Panc1 (cell line): ENCODE measurements around the gene GPR32.
A peak's percentile ranks its signal among the peaks of the same experiment; 100 is the strongest.

ENCODE experiments used
- POLR2AphosphoS5 ChIP-seq: IDR thresholded peaks from 2 replicates; pipeline ENCODE4 v1.6.1; 2012; ENCODE audit warnings: mild to moderate bottlenecking, low read depth, low read length, moderate library complexity
- TF ChIP-seq, protein P1 (sequence below): fragments of 450-650 bp; IDR thresholded peaks from 2 replicates; pipeline ENCODE4 v1.5.1; 2017; ENCODE audit warnings: mild to moderate bottlenecking

DNA sequence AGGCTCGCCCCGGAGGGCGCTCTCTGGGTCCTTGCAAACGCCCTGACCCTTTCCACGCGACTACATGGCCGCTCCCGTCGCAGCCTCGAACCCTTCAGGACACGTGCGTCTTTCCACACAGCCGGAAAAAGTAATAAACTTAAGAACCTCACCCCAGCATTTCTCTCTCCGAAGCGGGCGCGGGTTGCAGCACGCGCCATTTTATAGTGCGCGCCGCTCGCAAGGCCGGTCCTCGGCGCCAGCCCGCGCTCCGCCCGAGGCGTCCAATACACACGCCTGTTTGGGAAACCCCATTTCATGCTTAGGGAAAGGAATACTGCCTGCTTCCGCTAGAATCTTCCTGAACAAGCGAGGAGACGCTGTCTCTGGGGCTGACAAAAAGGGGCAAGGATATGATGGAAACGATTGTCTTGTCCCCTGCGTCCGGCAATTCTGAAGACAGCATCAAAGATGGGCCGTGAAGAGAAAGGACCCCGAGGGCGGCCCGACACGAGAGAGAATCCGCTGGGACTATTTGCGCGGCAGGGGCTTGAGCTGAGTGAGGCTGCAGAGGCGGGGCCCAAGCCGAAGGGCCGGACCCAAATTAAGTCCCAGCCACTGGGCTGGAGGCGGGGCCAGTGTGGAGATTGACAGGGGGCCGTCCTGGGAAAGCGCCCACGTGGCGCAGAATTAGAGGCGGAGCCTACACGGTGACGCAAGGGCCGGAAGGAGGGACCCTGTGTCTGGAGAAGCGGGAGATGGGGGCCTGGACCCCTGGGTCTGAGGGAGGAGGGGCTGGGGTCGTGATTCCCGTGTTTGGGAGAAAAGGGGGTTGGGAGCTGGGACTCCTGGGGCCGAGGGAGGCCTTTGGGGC lies 34.4 kb downstream of the GPR32 start:
- TF ChIP-seq, protein P1, sequence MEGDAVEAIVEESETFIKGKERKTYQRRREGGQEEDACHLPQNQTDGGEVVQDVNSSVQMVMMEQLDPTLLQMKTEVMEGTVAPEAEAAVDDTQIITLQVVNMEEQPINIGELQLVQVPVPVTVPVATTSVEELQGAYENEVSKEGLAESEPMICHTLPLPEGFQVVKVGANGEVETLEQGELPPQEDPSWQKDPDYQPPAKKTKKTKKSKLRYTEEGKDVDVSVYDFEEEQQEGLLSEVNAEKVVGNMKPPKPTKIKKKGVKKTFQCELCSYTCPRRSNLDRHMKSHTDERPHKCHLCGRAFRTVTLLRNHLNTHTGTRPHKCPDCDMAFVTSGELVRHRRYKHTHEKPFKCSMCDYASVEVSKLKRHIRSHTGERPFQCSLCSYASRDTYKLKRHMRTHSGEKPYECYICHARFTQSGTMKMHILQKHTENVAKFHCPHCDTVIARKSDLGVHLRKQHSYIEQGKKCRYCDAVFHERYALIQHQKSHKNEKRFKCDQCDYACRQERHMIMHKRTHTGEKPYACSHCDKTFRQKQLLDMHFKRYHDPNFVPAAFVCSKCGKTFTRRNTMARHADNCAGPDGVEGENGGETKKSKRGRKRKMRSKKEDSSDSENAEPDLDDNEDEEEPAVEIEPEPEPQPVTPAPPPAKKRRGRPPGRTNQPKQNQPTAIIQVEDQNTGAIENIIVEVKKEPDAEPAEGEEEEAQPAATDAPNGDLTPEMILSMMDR, result no peak
- peak; percentile 97 for TF ChIP-seq POLR2AphosphoS5
